Chondrocyte (in vitro differentiated cells): ENCODE measurements around the gene PTGIR. TPM values are rescaled to one million over a fixed set of nuclear protein-coding genes. Genes with fewer than 3 reads are reported as not detected.

Experiments used
- DNase-seq: peaks from one replicate; pipeline ENCODE4 v3.0.0; 2021; ENCODE audit warnings: mixed read lengths, low spot score
- H3K27ac Mint-ChIP-seq: one replicate; pipeline ENCODE4 v1.8.0; 2021; ENCODE audit warnings: mild to moderate bottlenecking, moderate library complexity, mixed read lengths; ENCODE audit not compliant: unreplicated experiment
- H3K27me3 Mint-ChIP-seq: 2 replicates; pipeline ENCODE4 v1.8.0; 2021; ENCODE audit warnings: low read depth, mixed read lengths
- H3K36me3 Mint-ChIP-seq: 2 replicates; pipeline ENCODE4 v1.8.0; 2021; ENCODE audit warnings: low read depth, mixed read lengths
- H3K4me1 Mint-ChIP-seq: 2 replicates; pipeline ENCODE4 v1.8.0; 2021; ENCODE audit warnings: low read depth, mild to moderate bottlenecking, mixed read lengths
- H3K4me3 Mint-ChIP-seq: one replicate; pipeline ENCODE4 v1.8.0; 2021; ENCODE audit warnings: mild to moderate bottlenecking, moderate library complexity, mixed read lengths; ENCODE audit not compliant: unreplicated experiment
- H3K9me3 Mint-ChIP-seq: 2 replicates; pipeline ENCODE4 v1.8.0; 2021; ENCODE audit warnings: low read depth, mixed read lengths
- total RNA-seq: library from RNA; stranded (reverse); gene quantifications from 3 replicates; pipeline ENCODE4 v1.2.1, GENCODE V29; 2021
- TF ChIP-seq, protein P1 (sequence below): fragments of 200-600 bp; sonication (generic); IDR thresholded peaks from 2 replicates; pipeline ENCODE4 v1.5.0; 2021; ENCODE audit warnings: antibody characterized with exemption, mild to moderate bottlenecking, moderate library complexity

Gene PTGIR
- total RNA-seq, 1 donor from 2014 or later, result 2.4 TPM

DNA sequence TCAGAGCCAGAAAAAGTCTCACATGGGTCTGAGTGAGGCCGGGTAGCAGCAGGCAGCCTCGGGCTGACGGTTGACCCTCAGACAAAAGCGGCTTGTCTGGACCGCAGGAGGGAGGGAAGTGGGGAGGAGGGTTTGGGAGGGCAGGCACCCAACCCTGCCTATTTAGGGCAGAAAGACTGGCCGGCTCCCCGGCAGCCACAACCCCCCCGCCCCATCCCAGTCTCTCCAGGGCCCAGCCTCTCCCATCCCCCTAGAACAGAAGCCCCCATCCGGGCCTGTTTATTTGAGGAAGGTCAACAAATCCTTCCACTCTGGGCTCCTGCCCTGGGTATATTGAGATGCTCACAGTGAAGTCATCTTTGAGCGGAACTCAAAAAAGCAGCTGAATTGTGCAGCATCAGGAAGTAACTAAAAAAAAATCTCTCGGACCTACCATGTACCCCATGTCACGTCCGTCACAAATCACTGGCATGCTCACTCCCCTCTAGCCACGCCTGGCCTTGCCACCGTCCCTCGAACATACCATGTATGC lies 29.8 kb upstream of the PTGIR start:
- peaks cover 2% of the 10 kb centered on the region for H3K36me3 Mint-ChIP-seq
- no peaks in the 10 kb centered on the region for H3K27me3 Mint-ChIP-seq
- no peaks in the 10 kb centered on the region for H3K9me3 Mint-ChIP-seq
- H3K4me1 Mint-ChIP-seq, result peaks cover 15% of the 10 kb centered on the region
- TF ChIP-seq, protein P1, sequence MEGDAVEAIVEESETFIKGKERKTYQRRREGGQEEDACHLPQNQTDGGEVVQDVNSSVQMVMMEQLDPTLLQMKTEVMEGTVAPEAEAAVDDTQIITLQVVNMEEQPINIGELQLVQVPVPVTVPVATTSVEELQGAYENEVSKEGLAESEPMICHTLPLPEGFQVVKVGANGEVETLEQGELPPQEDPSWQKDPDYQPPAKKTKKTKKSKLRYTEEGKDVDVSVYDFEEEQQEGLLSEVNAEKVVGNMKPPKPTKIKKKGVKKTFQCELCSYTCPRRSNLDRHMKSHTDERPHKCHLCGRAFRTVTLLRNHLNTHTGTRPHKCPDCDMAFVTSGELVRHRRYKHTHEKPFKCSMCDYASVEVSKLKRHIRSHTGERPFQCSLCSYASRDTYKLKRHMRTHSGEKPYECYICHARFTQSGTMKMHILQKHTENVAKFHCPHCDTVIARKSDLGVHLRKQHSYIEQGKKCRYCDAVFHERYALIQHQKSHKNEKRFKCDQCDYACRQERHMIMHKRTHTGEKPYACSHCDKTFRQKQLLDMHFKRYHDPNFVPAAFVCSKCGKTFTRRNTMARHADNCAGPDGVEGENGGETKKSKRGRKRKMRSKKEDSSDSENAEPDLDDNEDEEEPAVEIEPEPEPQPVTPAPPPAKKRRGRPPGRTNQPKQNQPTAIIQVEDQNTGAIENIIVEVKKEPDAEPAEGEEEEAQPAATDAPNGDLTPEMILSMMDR, result no peak
- no peak for DNase-seq
- H3K4me3 Mint-ChIP-seq, result no peak overlapping the region
- H3K27ac Mint-ChIP-seq, result no peak overlapping the region

DNA sequence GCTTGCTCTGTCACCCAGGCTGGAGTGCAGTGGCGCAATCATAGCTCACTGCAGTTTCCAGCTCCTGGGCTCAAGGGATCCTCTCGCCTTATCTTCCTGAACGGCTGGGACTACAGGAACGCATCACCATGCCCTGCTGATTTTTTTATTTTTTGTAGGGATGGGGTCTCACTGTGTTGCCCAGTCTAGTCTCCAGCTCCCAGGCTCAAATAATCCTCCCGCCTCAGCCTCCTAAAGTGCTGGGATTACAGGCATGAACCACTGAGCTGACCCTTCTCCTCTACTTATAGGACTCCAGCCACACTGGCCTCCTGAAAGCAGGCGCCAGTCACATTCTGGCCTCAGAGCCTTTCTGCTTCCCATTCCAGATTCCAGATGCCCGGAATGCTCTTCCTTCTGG lies 25.6 kb upstream of the PTGIR start:
- no peaks in the 10 kb centered on the region for H3K27me3 Mint-ChIP-seq
- peaks cover 9% of the 10 kb centered on the region for H3K36me3 Mint-ChIP-seq
- H3K4me1 Mint-ChIP-seq, result peaks cover 4% of the 10 kb centered on the region
- DNase-seq, result no peak
- no peaks in the 10 kb centered on the region for H3K9me3 Mint-ChIP-seq
- no peak overlapping the region for H3K4me3 Mint-ChIP-seq
- no peak overlapping the region for H3K27ac Mint-ChIP-seq
- TF ChIP-seq, protein P1, result no peak

DNA sequence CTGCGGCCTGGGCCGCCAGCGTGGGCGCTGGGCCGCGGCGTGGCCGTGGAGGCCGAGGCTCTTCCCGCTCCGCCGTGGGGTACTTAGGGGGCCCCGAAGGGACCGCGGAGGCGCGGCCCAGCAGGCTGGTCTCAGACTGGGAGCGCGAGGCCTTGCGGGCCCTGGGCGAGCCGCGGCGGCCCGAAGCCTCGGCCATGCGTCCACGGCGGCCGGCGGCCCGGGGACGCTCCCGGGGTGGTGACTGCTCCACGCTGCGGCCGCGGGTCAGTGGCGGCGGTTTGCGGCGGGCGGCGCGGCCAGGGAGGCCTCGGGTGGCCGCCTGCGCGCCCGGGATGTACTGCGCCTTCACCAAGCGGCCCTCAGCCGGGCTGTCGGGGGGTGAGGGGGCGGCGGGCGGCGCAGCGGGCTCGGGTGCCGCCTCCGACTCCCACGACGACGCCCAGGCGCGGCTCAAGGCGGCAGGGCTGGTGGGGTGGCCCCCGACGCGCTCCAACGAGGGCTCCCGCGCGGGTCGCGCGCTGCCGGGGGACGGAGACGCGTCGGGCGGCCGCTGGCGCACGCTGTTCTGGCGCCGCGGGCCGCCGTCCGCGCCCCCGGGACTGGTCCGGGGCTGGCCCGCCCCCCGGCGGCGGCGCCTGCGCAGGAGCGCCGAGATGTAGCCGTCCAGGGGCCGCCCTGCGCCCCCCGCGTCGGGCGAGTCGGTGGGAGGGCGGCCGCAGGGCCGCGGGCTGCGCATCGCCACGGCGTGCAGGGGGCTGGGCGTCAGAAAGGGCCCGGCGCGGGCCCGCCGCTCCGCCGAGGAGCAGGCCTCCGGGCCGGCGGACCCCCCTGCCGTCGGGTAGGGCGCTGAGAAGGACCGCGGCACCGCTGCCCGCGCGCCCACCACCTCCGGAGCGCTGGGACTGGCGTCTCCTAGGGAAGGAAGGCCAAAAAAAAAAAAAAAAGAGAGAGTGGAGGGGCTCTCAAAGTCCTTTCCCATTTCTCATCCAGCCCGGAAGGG lies 24.4 kb upstream of the PTGIR start:
- no peaks in the 10 kb centered on the region for H3K27me3 Mint-ChIP-seq
- DNase-seq, result no peak
- H3K27ac Mint-ChIP-seq, result no peak overlapping the region
- no peaks in the 10 kb centered on the region for H3K9me3 Mint-ChIP-seq
- no peak overlapping the region for H3K4me3 Mint-ChIP-seq
- peaks cover 9% of the 10 kb centered on the region for H3K36me3 Mint-ChIP-seq
- H3K4me1 Mint-ChIP-seq, result no peaks in the 10 kb centered on the region
- TF ChIP-seq, protein P1, result no peak

DNA sequence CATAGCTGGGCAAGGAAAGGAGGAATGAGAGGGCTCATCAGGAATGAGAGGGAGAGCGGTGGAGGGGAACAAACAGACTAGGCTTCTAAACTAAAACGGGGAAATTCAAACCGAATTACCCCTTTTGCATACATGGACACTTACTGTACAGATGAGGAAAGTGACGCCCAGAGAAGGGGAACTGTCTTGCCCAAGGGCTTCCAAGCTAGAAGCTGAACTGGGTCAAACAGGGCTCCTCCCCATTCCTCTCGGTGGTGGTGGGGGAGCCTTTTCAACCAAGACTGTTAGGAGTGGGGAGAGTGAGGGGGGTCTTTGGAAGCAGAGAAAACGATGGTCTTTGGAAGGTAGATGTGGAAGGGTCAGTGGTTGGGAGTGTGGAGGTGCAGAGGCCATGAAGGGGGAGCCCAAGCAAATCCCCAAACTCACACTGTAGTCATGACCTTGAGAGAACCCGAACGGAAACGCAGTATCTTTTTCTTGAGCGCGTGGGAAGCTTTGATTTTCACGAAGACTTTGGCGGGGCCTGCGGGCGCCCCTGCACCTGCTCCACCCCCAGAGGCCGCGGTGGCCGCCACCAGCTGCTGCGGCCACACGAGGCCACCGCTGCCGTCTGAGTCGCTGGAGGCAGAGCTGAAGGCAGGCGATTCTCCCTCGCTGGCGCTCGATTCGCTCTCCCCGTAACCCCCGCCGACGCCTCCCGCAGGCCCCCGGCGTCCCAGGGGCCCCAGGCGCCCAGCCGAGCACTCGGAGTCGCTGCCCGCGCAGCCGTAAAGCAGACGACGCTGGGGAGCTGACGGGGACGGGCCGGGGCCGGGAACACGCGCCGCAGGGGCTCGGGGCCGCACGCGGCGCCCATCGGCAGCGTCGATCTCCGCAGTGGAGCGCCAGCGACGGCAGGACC lies 23.4 kb upstream of the PTGIR start:
- Mint-ChIP-seq H3K27ac (no peak overlapping the region), H3K4me3 (no peak overlapping the region), H3K36me3 (peaks cover 7% of the 10 kb centered on the region), H3K4me1 (no peaks in the 10 kb centered on the region), H3K27me3 (no peaks in the 10 kb centered on the region), H3K9me3 (no peaks in the 10 kb centered on the region)
- TF ChIP-seq, protein P1, result no peak
- no peak for DNase-seq

DNA sequence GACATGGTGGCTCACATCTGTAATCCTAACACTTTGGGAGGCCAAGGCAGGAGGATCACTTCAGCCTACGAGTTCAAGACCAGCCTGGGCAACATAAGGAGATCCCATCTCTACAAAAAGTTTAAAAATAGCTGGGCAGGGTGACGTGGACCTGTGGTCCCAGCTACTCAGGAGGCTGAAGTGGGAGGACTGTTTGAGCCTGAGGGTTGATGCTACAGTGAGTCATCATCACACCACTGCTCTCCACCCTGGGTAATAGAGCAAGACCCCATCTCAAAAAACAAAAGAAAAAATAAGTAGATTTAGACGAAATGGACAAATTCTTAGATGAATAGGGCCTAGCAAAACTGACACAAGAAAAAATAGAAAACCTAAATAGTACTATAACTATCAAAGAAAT lies 21.5 kb upstream of the PTGIR start:
- Mint-ChIP-seq H3K9me3 (no peaks in the 10 kb centered on the region), H3K4me1 (no peaks in the 10 kb centered on the region), H3K36me3 (peaks cover 7% of the 10 kb centered on the region), H3K27ac (no peak overlapping the region), H3K27me3 (no peaks in the 10 kb centered on the region), H3K4me3 (no peak overlapping the region)
- TF ChIP-seq, protein P1, result no peak
- DNase-seq, result no peak
